GM18502 (cell line): ENCODE data around the gene EFHD1.

Source experiments
- ATAC-seq: cut with Tn5 transposase; IDR thresholded peaks from one replicate; pipeline ENCODE4 v1.9.1; 2021; ENCODE audit warnings: mild to moderate bottlenecking; ENCODE audit not compliant: unreplicated experiment, poor library complexity

EFHD1 gene, protein sequence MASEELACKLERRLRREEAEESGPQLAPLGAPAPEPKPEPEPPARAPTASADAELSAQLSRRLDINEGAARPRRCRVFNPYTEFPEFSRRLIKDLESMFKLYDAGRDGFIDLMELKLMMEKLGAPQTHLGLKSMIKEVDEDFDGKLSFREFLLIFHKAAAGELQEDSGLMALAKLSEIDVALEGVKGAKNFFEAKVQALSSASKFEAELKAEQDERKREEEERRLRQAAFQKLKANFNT

DNA sequence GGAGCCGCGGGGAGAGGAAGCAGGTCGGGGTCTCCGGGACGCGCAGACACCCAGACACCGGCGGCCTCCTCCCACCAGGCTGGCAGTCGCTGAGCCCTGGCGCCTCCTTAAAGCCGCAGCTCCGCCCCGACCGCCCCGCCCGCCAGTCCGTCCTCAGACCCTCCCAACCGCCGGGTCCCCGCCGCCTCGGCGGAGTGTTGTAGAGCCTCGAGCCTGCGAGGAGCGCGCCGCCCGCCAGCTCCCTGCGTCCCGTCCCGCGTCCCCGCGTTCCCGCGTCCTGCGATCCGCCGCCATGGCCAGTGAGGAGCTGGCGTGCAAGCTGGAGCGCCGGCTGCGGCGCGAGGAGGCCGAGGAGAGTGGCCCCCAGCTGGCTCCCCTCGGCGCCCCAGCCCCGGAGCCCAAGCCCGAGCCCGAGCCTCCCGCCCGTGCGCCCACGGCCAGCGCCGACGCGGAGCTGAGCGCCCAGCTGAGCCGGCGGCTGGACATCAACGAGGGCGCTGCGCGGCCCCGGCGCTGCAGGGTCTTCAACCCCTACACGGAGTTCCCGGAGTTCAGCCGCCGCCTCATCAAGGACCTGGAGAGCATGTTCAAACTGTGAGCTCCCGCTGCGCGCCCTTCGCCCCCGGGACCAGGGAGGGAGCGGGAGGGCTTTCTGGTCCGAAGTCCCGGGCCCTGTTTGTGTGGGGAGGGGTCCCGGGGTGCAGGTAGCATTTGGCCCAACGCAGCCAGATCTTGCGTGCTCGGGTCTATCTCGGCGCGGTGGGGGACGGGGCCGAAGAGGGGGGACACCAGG is at the start of gene EFHD1:
Gene EFHD1, plus strand, starts transcription at position 192 of the 793 bp plus-strand sequence. Its CDS starts 101 bp downstream, at position 293.
- no peak for ATAC-seq

DNA sequence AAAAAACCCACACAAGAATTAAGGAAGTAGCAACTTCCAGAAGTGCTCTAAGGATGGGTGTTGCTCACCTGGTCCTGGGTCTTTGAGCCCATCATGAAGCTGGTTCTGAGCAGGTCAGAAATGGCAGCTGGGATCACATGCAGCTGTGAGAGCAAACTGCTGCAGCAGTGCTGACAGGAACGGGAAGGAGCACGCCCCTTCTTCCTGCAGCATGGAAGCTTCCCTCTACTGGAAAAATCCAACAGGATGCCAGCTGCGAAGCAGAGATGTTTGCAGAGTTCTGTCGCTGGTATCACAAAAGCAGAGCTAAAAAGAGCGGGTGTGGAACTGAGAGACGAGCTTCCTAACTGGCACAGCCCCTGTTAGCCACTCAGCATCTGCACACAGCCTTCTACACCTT is 49.2 kb upstream of the EFHD1 start:
- no peak for ATAC-seq

DNA sequence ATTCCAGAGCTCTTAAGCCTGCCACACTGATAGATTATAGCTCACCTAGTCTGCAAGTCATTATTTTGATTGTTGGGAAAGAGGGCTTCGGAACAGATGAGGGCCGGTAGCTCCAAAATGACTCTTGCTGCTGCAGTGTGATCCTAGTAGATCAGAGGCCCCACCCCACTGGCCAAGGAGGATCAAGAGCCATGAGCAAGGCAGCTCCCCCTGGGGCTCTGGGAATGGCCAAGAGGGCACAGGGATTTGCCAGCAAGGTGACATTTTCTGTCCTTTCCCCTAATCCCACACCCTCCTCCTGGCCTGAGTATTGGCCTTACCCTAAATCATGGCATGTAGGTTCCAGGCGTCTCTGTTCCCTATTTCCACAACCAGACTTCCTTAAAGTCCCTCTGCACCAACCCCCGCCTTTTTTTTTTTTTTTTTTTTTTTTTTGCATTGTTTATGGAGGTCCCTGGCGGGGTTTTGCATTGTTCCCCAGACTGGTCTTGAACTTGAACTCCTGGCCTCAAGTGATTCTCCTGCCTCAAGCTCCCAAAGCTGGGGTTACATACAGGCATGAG is 46.4 kb upstream of the EFHD1 start:
- ATAC-seq: no peak

DNA sequence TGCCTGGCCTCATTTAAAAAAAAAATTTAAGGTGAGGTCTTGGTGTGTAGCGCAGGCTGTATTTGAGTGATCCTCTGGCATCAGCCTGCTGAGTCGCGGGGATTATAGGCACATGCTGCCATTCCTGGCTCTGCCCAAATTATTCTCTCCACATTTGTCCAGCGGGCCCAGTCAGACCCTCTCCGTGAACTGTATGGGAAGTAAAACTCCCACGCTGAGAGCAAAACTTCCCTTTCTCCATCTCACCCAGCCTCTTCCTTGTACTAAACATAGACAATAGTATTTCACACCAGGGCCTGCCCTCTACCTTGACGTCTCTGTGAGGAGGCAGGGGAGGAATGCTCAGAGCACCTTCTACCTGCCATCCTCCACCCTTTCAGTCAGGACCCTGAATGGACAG is 45.9 kb upstream of the EFHD1 start:
- ATAC-seq: no peak

DNA sequence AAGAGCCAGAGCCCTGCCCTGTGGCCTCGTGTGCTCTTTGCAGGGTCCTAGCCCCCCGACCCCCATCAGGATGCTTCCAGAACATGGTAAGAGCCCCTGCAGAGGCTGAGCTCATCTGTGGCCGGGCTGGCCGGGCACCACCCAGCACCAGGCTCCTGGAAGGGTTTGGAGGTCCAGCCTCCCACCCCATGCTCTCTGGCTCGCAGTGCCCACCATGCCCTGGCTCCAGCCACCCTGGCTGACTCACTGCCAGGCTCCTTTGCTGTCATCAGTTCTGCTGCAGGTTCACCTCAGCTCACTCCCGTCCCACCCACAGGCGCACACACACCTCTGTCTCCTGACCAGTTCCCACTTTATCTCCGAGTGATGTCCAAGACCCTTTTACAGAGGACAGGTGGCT is 45.4 kb upstream of the EFHD1 start:
- ATAC-seq: no peak

DNA sequence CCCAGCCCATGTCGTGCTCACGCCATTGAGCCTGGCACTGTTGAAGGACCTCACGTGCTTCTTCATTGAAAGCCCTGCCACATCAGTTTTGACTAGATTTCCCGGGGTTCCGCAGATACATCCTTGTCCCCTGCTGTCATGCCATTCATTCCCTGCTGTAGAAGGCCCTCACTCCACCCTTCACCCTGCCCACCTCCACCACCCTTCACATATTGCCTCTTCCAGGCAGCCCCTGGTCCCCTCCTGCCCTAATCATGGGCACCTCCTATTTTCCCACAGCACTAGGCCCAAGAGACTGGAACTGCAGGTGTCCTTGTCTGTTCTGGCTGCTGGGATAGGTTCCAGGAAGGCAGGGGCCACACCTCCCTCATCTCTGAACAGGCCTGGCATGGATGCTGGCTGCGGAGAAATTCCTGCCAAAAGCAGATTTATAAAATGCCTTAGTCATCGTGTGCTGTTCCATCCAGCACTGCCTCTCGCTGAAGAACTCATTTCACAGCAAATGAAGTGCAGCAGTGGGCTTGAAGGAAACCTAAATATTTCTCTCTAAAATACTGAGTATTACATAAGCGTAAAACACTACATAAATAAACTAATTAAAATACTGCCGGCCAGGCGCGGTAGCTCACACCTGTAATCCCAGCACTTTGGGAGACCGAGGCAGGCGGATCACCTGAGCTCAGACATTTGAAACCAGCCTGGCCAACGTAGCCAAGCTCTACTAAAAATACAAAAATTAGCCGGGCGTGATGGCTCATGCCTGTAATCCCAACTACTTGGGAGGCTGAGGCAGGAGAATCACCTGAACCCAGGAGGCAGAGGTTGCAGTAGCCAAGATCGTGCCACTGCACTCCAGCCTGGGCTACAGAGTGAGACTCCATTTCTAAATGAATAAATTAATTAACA is 44.5 kb upstream of the EFHD1 start:
- ATAC-seq: no peak

DNA sequence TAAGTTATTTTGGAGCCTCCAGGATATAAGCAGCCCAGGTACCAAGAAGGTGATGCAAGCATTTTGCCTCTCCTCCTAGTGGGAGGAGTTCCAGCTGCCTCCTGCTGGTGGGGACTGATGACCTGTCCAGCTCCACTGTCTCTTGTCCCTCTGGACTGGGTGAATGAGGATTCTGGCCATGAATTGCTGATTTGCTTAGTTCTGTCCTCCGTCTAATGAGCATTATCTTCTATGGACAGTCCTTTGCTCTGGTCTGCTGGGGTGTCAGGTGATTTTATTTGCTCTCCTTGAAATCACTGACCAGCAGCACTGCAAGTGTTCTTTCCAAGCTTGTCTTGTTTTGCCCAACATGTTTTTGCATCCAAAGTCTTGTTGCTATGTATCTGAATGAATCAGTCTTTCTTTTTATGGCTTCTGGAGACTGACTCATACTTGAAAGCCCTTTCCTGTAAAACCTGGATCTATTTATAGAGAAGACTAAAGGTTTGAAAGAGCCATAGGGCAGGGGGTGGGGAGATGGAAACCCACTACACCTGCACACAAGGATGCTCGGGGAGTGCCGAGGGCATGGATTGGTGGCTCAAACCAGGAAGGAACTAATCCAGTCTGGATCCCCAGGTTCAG is 40.5 kb upstream of the EFHD1 start:
- no peak for ATAC-seq

DNA sequence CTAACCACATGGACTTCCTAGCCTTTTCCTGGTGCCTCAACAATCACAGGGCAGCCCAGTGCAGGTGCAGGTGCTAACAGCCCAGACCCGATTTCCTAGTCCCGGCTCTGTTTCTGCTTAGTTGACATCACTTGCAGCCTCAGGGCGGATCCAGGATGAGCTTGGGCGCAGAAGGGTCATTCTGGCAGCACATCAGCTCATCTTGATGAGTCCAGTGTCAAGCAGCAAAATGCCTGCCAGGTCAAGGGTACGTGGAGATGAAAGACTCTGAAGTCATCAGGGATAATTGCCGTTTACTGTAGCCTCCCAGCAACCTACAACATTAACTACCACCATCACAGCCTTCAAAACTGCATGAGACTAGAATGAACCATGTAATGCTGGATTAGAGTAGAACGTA is 39.4 kb upstream of the EFHD1 start:
- ATAC-seq: no peak

DNA sequence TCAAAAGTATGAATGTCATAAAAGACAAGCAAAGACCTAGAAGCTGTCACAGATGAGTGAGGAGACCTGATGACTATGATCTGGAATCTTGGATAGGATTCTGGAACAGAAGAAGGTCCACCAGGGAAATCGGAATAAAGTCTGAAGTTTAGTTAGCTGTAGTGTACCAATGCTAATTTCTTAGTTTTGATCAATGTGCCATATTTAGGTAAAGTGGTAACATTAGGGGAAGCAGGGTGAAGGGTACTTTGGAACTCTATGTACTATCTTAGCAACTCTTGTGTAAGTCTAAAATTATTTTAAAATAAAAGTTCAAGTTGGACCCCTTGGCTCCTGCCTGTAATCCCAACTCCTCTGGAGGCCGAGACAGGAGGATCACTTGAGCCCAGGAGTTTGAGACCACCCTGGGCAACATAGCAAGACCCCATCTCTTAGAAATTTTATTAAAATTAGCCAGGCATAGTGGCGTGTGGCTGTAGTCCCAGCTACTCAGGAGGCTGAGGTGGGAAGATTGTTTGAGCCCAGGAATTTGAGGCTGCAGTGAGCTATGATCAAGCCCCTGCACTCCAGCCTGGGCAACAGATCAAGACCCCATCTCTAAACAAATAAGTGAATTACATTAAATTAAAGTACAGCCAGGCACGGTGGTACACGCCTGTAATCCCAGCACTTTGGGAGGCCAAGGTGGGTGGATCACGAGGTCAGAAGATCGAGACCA is 35.9 kb upstream of the EFHD1 start:
- no peak for ATAC-seq

DNA sequence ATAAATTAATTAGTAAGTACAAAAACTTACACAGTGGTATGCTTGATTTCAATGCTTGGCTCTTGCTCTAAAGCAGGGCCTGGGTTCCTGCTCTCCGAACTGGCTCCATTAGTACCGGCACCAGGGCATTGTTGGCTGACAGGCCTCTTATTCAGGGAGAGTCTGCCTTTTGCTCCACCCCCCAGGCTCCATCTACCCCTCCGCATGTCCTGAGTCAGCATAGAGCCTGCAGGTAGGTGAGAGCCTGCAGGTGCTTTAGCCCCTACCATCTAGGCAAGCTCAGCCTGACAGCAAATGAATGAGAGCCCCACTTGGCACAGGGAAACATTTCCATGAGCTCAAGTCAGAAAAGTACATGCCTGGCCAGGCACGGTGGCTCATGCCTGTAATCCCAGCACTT is 35.1 kb upstream of the EFHD1 start:
- no peak for ATAC-seq

DNA sequence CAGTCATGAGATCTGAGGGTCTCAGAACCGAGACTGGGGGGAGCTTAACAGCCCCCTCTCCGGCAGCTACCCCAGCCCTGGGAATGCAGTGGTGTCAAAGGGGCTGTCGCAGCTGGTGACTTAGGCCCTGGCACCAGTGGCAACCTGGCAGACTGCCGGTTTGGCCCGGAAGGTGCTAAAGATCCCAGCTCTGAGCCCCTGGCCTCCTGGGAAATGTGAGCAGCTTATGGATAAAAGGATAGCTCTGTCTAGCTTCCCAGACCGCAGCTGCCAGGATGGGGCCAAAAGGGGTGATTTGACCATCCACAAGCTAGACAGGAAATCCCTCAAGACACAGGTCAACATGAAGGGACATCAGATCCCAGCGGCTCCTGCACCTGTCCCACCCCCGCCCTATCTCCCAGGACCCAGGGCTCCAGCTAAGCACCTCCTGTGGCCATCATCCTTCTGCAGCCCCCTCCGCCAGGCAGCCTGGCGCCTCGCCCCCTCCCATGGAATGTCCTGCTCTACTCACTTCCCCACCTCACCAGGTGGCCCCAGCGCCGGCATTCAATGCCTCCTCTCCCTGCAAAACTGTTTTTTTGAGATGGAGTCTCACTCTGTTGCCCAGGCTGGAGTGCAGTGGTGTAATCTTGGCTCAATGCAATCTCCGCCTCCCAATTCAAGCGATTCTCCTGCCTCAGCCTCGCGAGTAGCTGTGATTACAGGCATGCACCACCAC is 33.2 kb upstream of the EFHD1 start:
- ATAC-seq: no peak

DNA sequence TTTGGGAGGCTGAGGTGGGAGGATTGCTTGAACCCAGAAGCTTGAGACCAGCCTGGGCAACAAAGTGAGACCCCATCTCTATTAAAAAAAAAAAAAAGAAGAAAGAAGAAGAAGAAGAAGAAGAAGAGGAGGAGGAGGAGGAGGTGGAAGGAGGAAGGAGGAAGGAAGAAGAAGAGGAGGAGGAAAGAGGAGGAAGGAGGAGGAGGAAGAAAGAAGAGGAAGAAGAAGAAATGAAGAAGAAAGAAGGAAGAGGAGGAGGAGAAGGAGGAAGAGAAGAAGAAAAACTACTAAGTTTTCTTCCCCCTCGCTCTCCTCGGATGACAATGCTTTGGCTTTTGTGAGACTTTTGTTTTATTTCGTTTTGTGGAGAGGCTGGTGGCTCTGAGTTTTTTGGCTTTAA is 30.1 kb upstream of the EFHD1 start:
- no peak for ATAC-seq

DNA sequence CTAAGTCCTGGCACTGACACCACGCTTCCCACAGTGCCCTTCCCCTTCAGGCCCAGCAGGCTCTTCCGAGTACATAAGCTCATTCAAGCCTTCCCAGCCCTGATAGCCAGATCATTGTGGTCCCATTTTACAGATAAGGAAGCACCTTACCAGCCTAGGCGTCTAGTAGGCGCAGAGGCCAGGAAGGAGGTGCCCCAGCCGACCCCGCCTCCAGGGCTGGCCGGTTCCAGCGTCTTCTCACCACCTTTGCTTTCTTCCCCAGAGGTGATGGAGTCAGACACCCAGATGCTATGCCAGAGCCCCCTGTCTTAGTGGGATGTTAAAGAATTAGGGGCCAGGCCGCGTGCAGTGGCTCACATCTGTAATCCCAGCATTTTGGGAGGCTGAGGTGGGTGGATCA is 28.9 kb upstream of the EFHD1 start:
- ATAC-seq: no peak

DNA sequence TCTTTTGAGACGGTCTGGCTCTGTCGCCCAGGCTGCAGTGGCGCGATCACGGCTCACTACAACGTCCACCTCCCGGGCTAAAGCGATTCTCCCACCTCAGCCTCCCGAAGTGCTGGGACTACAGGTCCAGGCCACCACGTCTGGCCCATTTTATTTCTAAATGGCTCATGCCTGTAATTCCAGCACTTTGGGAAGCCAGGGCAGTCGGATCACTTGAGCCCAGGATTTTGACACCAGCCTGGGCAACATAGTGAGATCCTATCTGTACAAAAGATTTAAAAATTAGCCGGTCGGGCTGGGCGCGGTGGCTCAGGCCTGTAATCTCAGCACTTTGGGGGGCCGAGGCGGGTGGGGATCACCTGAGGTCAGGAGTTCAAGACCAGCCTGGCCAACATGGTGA is 26.4 kb upstream of the EFHD1 start:
- ATAC-seq: no peak

DNA sequence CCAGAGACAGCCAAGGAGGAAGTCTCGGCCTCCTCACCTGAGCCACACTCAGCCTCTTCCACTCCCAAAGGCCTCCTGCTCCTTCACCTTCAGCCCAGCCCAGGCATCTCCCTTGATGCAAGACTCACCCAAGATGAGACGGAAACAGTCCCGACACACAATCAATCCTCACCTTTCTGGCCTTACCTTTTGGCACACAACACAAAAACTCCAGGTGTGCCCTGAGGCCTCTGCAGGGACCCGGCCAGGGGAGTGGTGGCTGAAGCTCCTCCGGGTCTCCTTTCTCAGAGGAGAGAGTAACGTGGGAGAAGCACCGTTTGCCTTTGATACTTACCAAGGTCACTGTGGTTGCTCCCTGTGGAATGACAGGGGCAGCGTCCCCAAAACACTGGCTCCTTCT is 23.8 kb upstream of the EFHD1 start:
- no peak for ATAC-seq

DNA sequence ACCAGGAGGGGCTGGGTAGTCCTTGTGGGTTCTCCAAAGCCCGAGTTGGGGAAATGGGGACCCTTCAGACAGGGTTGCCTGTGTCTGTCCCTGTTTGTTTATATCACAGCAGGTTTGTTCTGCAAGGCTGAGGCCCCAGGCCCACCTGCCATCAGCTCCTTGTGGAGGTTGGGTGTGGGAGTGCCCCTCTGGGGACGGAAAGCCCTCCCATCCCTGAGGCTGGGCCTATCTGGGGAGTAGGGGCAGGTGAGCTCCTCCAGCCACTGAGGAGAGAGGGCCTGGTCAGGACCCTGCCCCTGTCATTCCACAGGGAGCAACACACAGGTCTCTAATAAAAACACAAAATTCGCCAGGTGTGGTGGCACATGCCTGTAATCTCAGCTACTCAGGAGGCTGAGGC is 23.3 kb upstream of the EFHD1 start:
- no peak for ATAC-seq

DNA sequence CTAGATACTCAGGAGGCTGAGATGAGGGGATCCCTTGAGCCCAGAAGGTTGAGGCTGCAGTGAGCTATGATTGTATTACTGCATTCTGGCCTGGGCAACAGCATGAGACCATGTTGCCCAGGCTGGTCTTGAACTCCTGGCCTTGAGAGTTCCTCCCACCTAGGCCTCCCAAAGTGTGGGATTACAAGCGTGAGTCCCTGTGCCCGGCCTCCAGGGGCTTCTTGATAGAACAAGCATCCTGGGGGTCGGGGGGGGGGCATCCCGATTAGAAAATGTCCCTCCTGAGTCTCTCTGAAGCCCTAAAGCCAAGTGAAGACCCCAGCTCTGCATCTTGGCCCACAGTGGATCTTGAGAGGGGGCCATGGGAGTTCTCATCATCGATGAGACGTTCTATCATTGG is 22.3 kb upstream of the EFHD1 start:
- ATAC-seq: no peak

DNA sequence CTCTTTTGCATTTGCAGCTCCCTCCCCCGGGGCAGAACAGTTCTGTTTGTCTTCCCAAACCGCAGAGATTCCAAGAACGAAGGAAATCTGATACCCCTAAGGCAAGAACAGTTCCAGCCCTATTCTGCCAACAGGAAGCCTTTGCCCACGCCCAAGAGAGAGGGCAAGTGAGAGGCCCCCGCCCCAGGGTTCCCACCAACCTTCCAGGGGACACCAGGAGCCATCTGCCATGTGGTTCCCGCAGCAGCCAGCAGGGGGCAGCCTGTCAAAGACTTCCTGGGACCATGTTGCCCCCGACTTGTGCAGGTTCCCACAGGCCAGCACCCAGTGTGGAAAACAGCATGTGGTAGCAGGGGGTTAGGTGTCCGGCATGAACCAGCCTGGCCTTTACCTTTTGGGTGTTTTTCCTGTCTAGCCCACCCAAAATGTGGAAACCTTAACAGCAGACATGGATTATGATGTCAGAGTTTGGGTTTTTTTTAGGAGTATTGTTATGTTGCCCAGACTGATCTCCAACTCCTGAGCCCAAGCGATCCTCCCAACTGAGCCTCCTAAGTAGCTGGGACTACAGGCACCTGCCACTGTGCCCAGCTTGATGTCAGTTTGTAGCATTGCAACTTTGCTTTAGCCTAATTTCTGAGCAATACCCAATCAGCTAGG is 21.7 kb upstream of the EFHD1 start:
- ATAC-seq: no peak
